HEK293 (cell line): ENCODE measurements around the gene LHX2.

ENCODE experiments used
- FEZF1 ChIP-seq: fragments of 450-650 bp; formaldehyde crosslinking; IDR thresholded peaks from 2 replicates; pipeline ENCODE4 v1.5.1; 2016; ENCODE audit warnings: missing biosample characterization, missing genetic modification characterization
- GLI2 ChIP-seq: fragments of 450-650 bp; formaldehyde crosslinking; IDR thresholded peaks from 2 replicates; pipeline ENCODE4; 2017; ENCODE audit warnings: missing biosample characterization, missing genetic modification characterization, low read depth, borderline replicate concordance
- MEIS1 ChIP-seq: sonication (generic); formaldehyde crosslinking; IDR thresholded peaks from 2 replicates; pipeline ENCODE4 v1.8.1; 2022; ENCODE audit warnings: missing genetic modification reagents, mild to moderate bottlenecking, borderline replicate concordance
- OVOL3 ChIP-seq: fragments of 450-650 bp; formaldehyde crosslinking; IDR thresholded peaks from 2 replicates; pipeline ENCODE4 v1.5.1; 2016; ENCODE audit warnings: missing biosample characterization, missing genetic modification characterization
- SALL2 ChIP-seq: fragments of 450-650 bp; formaldehyde crosslinking; IDR thresholded peaks from 2 replicates; pipeline ENCODE4 v1.5.0; 2017; ENCODE audit warnings: missing biosample characterization, mild to moderate bottlenecking, missing genetic modification characterization, borderline replicate concordance
- ZBTB17 ChIP-seq: fragments of 450-650 bp; formaldehyde crosslinking; IDR thresholded peaks from 2 replicates; pipeline ENCODE4 v1.5.1; 2016; ENCODE audit warnings: missing biosample characterization, missing genetic modification characterization
- ZFP69B ChIP-seq: fragments of 450-650 bp; formaldehyde crosslinking; IDR thresholded peaks from 2 replicates; pipeline ENCODE4 v1.5.1; 2016; ENCODE audit warnings: missing biosample characterization, missing genetic modification characterization
- ZNF114 ChIP-seq: fragments of 450-650 bp; formaldehyde crosslinking; IDR thresholded peaks from 2 replicates; pipeline ENCODE4 v1.5.0; 2017; ENCODE audit warnings: missing biosample characterization, missing genetic modification characterization
- ZNF132 ChIP-seq: fragments of 450-650 bp; formaldehyde crosslinking; IDR thresholded peaks from 2 replicates; pipeline ENCODE4 v1.5.1; 2017; ENCODE audit warnings: missing biosample characterization, missing genetic modification characterization, borderline replicate concordance
- ZNF174 ChIP-seq: fragments of 450-650 bp; formaldehyde crosslinking; IDR thresholded peaks from 2 replicates; pipeline ENCODE4 v1.5.0; 2017; ENCODE audit warnings: missing biosample characterization, mild to moderate bottlenecking, missing genetic modification characterization
- ZNF184 ChIP-seq: fragments of 450-650 bp; IDR thresholded peaks from 2 replicates; pipeline ENCODE4 v1.5.1; 2018; ENCODE audit warnings: missing biosample characterization, mild to moderate bottlenecking, missing genetic modification characterization
- ZNF19 ChIP-seq: fragments of 450-650 bp; formaldehyde crosslinking; IDR thresholded peaks from 2 replicates; pipeline ENCODE4; 2016; ENCODE audit warnings: missing biosample characterization, missing genetic modification characterization, low read depth
- ZNF214 ChIP-seq: fragments of 450-650 bp; formaldehyde crosslinking; IDR thresholded peaks from 2 replicates; pipeline ENCODE4 v1.5.1; 2017; ENCODE audit warnings: missing biosample characterization, mild to moderate bottlenecking, missing genetic modification characterization, borderline replicate concordance
- ZNF24 ChIP-seq: fragments of 450-650 bp; formaldehyde crosslinking; IDR thresholded peaks from 2 replicates; pipeline ENCODE4 v1.5.1; 2016; ENCODE audit warnings: missing biosample characterization, missing genetic modification characterization
- ZNF37A ChIP-seq: fragments of 450-650 bp; IDR thresholded peaks from 2 replicates; pipeline ENCODE4 v1.5.1; 2018; ENCODE audit warnings: missing biosample characterization, missing genetic modification characterization
- ZNF426 ChIP-seq: fragments of 450-650 bp; formaldehyde crosslinking; IDR thresholded peaks from 2 replicates; pipeline ENCODE4 v1.5.1; 2017; ENCODE audit warnings: missing biosample characterization, missing genetic modification characterization, mild to moderate bottlenecking, inconsistent platforms, moderate library complexity
- ZNF514 ChIP-seq: fragments of 450-650 bp; formaldehyde crosslinking; IDR thresholded peaks from 2 replicates; pipeline ENCODE4 v1.5.1; 2016; ENCODE audit warnings: missing biosample characterization, missing genetic modification characterization
- ZNF560 ChIP-seq: fragments of 450-650 bp; formaldehyde crosslinking; IDR thresholded peaks from 2 replicates; pipeline ENCODE4 v1.5.1; 2017; ENCODE audit warnings: missing biosample characterization, missing genetic modification characterization, borderline replicate concordance
- ZNF561 ChIP-seq: fragments of 450-650 bp; IDR thresholded peaks from 2 replicates; pipeline ENCODE4 v1.5.1; 2018; ENCODE audit warnings: missing biosample characterization, missing genetic modification characterization, borderline replicate concordance
- ZNF596 ChIP-seq: fragments of 450-650 bp; IDR thresholded peaks from 2 replicates; pipeline ENCODE4 v1.5.0; 2018; ENCODE audit warnings: missing biosample characterization, mild to moderate bottlenecking, missing genetic modification characterization, moderate library complexity
- ZNF654 ChIP-seq: fragments of 450-650 bp; formaldehyde crosslinking; IDR thresholded peaks from 2 replicates; pipeline ENCODE4 v1.5.1; 2016; ENCODE audit warnings: low read depth, missing biosample characterization, missing genetic modification characterization
- ZNF658 ChIP-seq: fragments of 450-650 bp; formaldehyde crosslinking; IDR thresholded peaks from 2 replicates; pipeline ENCODE4; 2016; ENCODE audit warnings: missing biosample characterization, missing genetic modification characterization
- ZNF660 ChIP-seq: fragments of 450-650 bp; IDR thresholded peaks from 2 replicates; pipeline ENCODE4 v1.5.1; 2018; ENCODE audit warnings: missing biosample characterization, mild to moderate bottlenecking, missing genetic modification characterization
- ZNF677 ChIP-seq: fragments of 450-650 bp; IDR thresholded peaks from 2 replicates; pipeline ENCODE4 v1.5.0; 2018; ENCODE audit warnings: missing biosample characterization, mild to moderate bottlenecking, missing genetic modification characterization, moderate library complexity
- ZNF76 ChIP-seq: fragments of 450-650 bp; formaldehyde crosslinking; IDR thresholded peaks from 2 replicates; pipeline ENCODE4; 2016; ENCODE audit warnings: low read depth, missing biosample characterization, missing genetic modification characterization, borderline replicate concordance
- ZNF777 ChIP-seq: fragments of 450-650 bp; formaldehyde crosslinking; IDR thresholded peaks from 2 replicates; pipeline ENCODE4 v1.5.1; 2017; ENCODE audit warnings: missing biosample characterization, missing genetic modification characterization, borderline replicate concordance
- ZNF785 ChIP-seq: fragments of 450-650 bp; formaldehyde crosslinking; IDR thresholded peaks from 2 replicates; pipeline ENCODE4 v1.5.1; 2016; ENCODE audit warnings: missing biosample characterization, missing genetic modification characterization
- ZNF837 ChIP-seq: fragments of 450-650 bp; formaldehyde crosslinking; IDR thresholded peaks from 2 replicates; pipeline ENCODE4 v1.5.1; 2016; ENCODE audit warnings: missing biosample characterization, missing genetic modification characterization
- ZNF843 ChIP-seq: fragments of 450-650 bp; formaldehyde crosslinking; IDR thresholded peaks from 2 replicates; pipeline ENCODE4 v1.5.1; 2016; ENCODE audit warnings: missing biosample characterization, missing genetic modification characterization
- ZSCAN23 ChIP-seq: fragments of 450-650 bp; formaldehyde crosslinking; IDR thresholded peaks from 2 replicates; pipeline ENCODE4 v1.5.1; 2016; ENCODE audit warnings: missing biosample characterization, missing genetic modification characterization
- TF ChIP-seq, protein P1 (sequence below): fragments of 450-650 bp; formaldehyde crosslinking; IDR thresholded peaks from 2 replicates; pipeline ENCODE4 v1.5.1; 2016; ENCODE audit warnings: missing biosample characterization, missing genetic modification characterization
- TF ChIP-seq, protein P2 (sequence below): fragments of 450-650 bp; formaldehyde crosslinking; IDR thresholded peaks from 2 replicates; pipeline ENCODE4 v1.5.1; 2016; ENCODE audit warnings: missing biosample characterization, missing genetic modification characterization
- TF ChIP-seq, protein P3 (sequence below): fragments of 450-650 bp; formaldehyde crosslinking; IDR thresholded peaks from 2 replicates; pipeline ENCODE4 v1.5.1; 2017; ENCODE audit warnings: missing biosample characterization, mild to moderate bottlenecking, missing genetic modification characterization, moderate library complexity
- TF ChIP-seq, protein P4 (sequence below): fragments of 450-650 bp; formaldehyde crosslinking; IDR thresholded peaks from 2 replicates; pipeline ENCODE4 v1.5.1; 2016; ENCODE audit warnings: missing biosample characterization, missing genetic modification characterization
- TF ChIP-seq, protein P5 (sequence below): fragments of 450-650 bp; formaldehyde crosslinking; IDR thresholded peaks from 2 replicates; pipeline ENCODE4; 2016; ENCODE audit warnings: missing biosample characterization, missing genetic modification characterization

The LHX2 gene

DNA sequence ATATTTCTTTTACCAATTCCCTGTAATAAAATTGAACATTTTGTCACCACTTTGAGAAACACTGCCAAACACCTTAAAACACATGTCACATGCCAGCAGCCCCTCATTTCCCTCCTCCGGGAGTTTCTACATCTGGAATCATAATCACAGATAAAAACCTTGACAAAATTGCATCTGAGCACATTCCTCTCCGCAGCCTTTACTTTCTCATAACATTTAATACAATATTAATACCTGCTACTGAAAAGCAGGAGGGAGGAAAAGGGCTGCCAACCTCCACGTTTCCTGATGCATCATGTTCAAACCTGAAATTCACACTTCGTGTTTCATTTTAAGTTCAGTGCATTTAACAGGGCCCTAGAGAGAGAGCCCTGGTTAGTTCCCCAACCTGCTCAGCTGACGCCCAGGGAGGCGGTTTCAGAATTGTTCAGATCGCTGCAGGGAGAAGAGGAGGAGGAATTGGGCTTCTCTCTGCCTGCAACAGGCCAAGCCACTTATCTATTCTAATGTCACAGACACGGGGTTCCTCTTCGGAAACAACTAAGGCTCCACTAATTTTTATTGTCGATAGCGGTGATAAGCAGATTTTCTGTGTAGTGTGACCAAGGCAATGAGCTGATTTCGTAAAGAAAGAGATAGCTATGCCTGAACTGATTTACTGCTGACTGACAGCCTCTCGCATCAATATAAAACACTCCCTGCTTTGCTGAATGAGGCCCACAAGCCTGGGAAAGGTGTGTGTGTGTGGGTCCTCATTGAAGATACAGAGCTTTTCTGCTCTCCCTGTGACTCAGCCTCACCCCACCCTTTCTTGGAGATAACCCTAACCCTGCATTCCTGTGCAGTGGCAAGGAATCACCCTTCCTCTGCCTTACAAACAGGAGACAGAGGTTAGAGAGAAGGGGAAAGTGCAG, 4.9 kb upstream of the LHX2 start (continued):
- TF ChIP-seq ZNF677 (tag by site-specific recombination), result no peak
- no peak for TF ChIP-seq OVOL3 (tag by site-specific recombination)
- no peak for TF ChIP-seq ZNF132 (tag by site-specific recombination)
- no peak for TF ChIP-seq ZNF114 (tag by site-specific recombination)
- TF ChIP-seq ZNF426, result no peak
- TF ChIP-seq, protein P1, sequence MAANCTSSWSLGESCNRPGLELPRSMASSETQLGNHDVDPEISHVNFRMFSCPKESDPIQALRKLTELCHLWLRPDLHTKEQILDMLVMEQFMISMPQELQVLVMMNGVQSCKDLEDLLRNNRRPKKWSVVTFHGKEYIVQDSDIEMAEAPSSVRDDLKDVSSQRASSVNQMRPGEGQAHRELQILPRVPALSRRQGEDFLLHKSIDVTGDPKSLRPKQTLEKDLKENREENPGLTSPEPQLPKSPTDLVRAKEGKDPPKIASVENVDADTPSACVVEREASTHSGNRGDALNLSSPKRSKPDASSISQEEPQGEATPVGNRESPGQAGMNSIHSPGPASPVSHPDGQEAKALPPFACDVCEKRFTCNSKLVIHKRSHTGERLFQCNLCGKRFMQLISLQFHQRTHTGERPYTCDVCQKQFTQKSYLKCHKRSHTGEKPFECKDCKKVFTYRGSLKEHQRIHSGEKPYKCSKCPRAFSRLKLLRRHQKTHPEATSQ (tag by site-specific recombination), result no peak
- TF ChIP-seq ZNF596 (tag by site-specific recombination), result no peak
- TF ChIP-seq, protein P2, sequence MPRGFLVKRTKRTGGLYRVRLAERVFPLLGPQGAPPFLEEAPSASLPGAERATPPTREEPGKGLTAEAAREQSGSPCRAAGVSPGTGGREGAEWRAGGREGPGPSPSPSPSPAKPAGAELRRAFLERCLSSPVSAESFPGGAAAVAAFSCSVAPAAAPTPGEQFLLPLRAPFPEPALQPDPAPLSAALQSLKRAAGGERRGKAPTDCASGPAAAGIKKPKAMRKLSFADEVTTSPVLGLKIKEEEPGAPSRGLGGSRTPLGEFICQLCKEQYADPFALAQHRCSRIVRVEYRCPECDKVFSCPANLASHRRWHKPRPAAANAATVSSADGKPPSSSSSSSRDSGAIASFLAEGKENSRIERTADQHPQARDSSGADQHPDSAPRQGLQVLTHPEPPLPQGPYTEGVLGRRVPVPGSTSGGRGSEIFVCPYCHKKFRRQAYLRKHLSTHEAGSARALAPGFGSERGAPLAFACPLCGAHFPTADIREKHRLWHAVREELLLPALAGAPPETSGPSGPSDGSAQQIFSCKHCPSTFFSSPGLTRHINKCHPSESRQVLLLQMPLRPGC (tag by site-specific recombination), result peak; percentile 71; the same call in 1 of the 2 replicates
- TF ChIP-seq ZNF843 (tag by site-specific recombination), result no peak
- no peak for TF ChIP-seq ZNF660 (tag by site-specific recombination)
- no peak for TF ChIP-seq ZNF658 (tag by site-specific recombination)
- 0 out of 2 replicates have a peak, but pooled peaks have one; percentile 16 for TF ChIP-seq FEZF1 (tag by site-specific recombination)
- TF ChIP-seq ZNF785 (tag by site-specific recombination), result no peak
- no peak for TF ChIP-seq ZNF654 (tag by site-specific recombination)
- TF ChIP-seq, protein P3, sequence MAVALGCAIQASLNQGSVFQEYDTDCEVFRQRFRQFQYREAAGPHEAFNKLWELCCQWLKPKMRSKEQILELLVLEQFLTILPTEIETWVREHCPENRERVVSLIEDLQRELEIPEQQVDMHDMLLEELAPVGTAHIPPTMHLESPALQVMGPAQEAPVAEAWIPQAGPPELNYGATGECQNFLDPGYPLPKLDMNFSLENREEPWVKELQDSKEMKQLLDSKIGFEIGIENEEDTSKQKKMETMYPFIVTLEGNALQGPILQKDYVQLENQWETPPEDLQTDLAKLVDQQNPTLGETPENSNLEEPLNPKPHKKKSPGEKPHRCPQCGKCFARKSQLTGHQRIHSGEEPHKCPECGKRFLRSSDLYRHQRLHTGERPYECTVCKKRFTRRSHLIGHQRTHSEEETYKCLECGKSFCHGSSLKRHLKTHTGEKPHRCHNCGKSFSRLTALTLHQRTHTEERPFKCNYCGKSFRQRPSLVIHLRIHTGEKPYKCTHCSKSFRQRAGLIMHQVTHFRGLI (tag by site-specific recombination), result no peak
- TF ChIP-seq MEIS1 (CRISPR knock-in tag), result no peak
- no peak for TF ChIP-seq SALL2 (tag by site-specific recombination)
- TF ChIP-seq ZNF37A (tag by site-specific recombination), result no peak
- TF ChIP-seq ZNF214, result no peak
- TF ChIP-seq ZNF184, result no peak
- no peak for TF ChIP-seq ZNF837
- TF ChIP-seq ZNF76 (tag by site-specific recombination), result no peak
- no peak for TF ChIP-seq ZNF777
- no peak for TF ChIP-seq ZSCAN23
- no peak for TF ChIP-seq ZNF174 (tag by site-specific recombination)
- no peak for TF ChIP-seq ZNF514 (tag by site-specific recombination)
- no peak for TF ChIP-seq ZNF24 (tag by site-specific recombination)
- TF ChIP-seq ZNF560 (tag by site-specific recombination), result no peak
- TF ChIP-seq ZNF561 (tag by site-specific recombination), result no peak
- no peak for TF ChIP-seq ZFP69B (tag by site-specific recombination)
- 0 out of 2 replicates have a peak, but pooled peaks have one; percentile 29 for TF ChIP-seq ZBTB17 (tag by site-specific recombination)
- TF ChIP-seq GLI2 (tag by site-specific recombination), result no peak
- TF ChIP-seq, protein P4, sequence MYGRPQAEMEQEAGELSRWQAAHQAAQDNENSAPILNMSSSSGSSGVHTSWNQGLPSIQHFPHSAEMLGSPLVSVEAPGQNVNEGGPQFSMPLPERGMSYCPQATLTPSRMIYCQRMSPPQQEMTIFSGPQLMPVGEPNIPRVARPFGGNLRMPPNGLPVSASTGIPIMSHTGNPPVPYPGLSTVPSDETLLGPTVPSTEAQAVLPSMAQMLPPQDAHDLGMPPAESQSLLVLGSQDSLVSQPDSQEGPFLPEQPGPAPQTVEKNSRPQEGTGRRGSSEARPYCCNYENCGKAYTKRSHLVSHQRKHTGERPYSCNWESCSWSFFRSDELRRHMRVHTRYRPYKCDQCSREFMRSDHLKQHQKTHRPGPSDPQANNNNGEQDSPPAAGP, result peak; percentile 69
- TF ChIP-seq, protein P5, sequence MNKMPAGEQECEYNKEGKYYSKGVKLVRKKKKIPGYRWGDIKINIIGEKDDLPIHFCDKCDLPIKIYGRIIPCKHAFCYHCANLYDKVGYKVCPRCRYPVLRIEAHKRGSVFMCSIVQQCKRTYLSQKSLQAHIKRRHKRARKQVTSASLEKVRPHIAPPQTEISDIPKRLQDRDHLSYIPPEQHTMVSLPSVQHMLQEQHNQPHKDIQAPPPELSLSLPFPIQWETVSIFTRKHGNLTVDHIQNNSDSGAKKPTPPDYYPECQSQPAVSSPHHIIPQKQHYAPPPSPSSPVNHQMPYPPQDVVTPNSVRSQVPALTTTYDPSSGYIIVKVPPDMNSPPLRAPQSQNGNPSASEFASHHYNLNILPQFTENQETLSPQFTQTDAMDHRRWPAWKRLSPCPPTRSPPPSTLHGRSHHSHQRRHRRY (tag by site-specific recombination), result no peak
- TF ChIP-seq ZNF19 (tag by site-specific recombination), result no peak
